ENCODE data around the gene ADGRD1. TPM values are rescaled to one million over a fixed set of nuclear protein-coding genes. Genes with fewer than 3 reads are reported as not detected.
A peak's percentile ranks its signal among the peaks of the same experiment; 100 is the strongest.

ADGRD1 gene
- total RNA-seq, 1 donor from 2014 or later = 4.0 TPM

- H3K27me3 Mint-ChIP-seq = peaks cover 5% of the 10 kb centered on the region
Observed at GRCh38 chr12:131157743-131158142, 204.0 kb downstream of the ADGRD1 start.

GRCh38 chr12:131159660-131160059, 206.0 kb downstream of the ADGRD1 start:
- peak; percentile 45 for TF ChIP-seq CTCF (IDR thresholded peaks at IDR 0.05; ENCODE audit: unreplicated experiment)
- no peak for DNase-seq (ENCODE audit: low spot score, unreplicated experiment)
- Mint-ChIP-seq H3K27me3 (no peaks in the 10 kb centered on the region), H3K9me3 (ENCODE audit: low read depth) (no peaks in the 10 kb centered on the region), H3K4me3 (ENCODE audit: low read depth) (no peak overlapping the region), H3K27ac (no peak overlapping the region), H3K4me1 (ENCODE audit: low read depth) (no peaks in the 10 kb centered on the region), H3K36me3 (ENCODE audit: insufficient read depth) (no peaks in the 10 kb centered on the region)

More at GRCh38 chr12:131157743-131158142, 204.0 kb downstream of the ADGRD1 start:
- Mint-ChIP-seq H3K4me1 (ENCODE audit: low read depth) (no peaks in the 10 kb centered on the region), H3K27ac (no peak overlapping the region), H3K36me3 (ENCODE audit: insufficient read depth) (no peaks in the 10 kb centered on the region), H3K9me3 (ENCODE audit: low read depth) (no peaks in the 10 kb centered on the region), H3K4me3 (ENCODE audit: low read depth) (no peak overlapping the region)
- no peak for DNase-seq (ENCODE audit: low spot score, unreplicated experiment)
- no peak for TF ChIP-seq CTCF (IDR thresholded peaks at IDR 0.05; ENCODE audit: unreplicated experiment)

GRCh38 chr12:131162113-131162512, 208.4 kb downstream of the ADGRD1 start:
- no peak for TF ChIP-seq CTCF (IDR thresholded peaks at IDR 0.05; ENCODE audit: unreplicated experiment)
- no peak overlapping the region for H3K4me3 Mint-ChIP-seq (ENCODE audit: low read depth)
- no peak for DNase-seq (ENCODE audit: low spot score, unreplicated experiment)
- no peaks in the 10 kb centered on the region for H3K9me3 Mint-ChIP-seq (ENCODE audit: low read depth)
- H3K27ac Mint-ChIP-seq = no peak overlapping the region
- no peaks in the 10 kb centered on the region for H3K36me3 Mint-ChIP-seq (ENCODE audit: insufficient read depth)
- H3K27me3 Mint-ChIP-seq = peaks cover 14% of the 10 kb centered on the region
- no peaks in the 10 kb centered on the region for H3K4me1 Mint-ChIP-seq (ENCODE audit: low read depth)

GRCh38 chr12:131163189-131163738, 209.6 kb downstream of the ADGRD1 start:
- DNase-seq (ENCODE audit: low spot score, unreplicated experiment) = no peak
- peaks cover 25% of the 10 kb centered on the region for H3K27me3 Mint-ChIP-seq
- no peaks in the 10 kb centered on the region for H3K36me3 Mint-ChIP-seq (ENCODE audit: insufficient read depth)
- H3K4me3 Mint-ChIP-seq (ENCODE audit: low read depth) = no peak overlapping the region
- no peak overlapping the region for H3K27ac Mint-ChIP-seq
- no peak for TF ChIP-seq CTCF (IDR thresholded peaks at IDR 0.05; ENCODE audit: unreplicated experiment)
- no peaks in the 10 kb centered on the region for H3K9me3 Mint-ChIP-seq (ENCODE audit: low read depth)
- no peaks in the 10 kb centered on the region for H3K4me1 Mint-ChIP-seq (ENCODE audit: low read depth)

GRCh38 chr12:131164096-131164872, 210.6 kb downstream of the ADGRD1 start:
- Mint-ChIP-seq H3K9me3 (ENCODE audit: low read depth) (no peaks in the 10 kb centered on the region), H3K4me3 (ENCODE audit: low read depth) (no peak overlapping the region), H3K36me3 (ENCODE audit: insufficient read depth) (no peaks in the 10 kb centered on the region), H3K27ac (no peak overlapping the region), H3K4me1 (ENCODE audit: low read depth) (no peaks in the 10 kb centered on the region), H3K27me3 (peaks cover 28% of the 10 kb centered on the region)
- TF ChIP-seq CTCF (IDR thresholded peaks at IDR 0.05; ENCODE audit: unreplicated experiment) = no peak
- DNase-seq (ENCODE audit: low spot score, unreplicated experiment) = no peak
